ENCODE results near the gene IQCF6. TPM values are rescaled to one million over a fixed set of nuclear protein-coding genes. Genes with fewer than 3 reads are reported as not detected.
"Not testable (repeated sequence)": the region's sequence is repeated elsewhere in the genome, so short reads cannot be mapped to it uniquely, and the experiment has no call there.

The IQCF6 gene
- total RNA-seq, 4 donors from 2014 or later: not detected

DNA sequence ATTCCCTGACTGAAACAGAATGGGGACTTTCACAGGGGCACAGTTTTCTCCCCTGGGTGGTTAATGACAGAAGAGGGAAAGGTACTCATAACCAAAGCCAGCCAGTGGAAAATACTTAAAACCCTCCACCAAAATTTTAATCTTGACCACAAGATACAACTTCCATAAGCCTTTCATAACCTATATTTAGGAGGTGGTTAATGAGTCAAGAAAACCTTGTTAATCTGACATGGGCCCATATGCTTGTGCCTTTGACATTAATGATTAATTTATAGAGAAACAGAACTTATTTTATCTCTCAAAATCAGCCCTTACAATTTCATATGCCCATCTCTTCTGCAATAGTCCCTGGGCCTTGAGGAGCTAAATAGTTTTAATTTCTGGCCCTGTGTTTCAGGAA is 31.2 kb downstream of the IQCF6 start:
- no peak for TF ChIP-seq POLR2A (IDR thresholded peaks at IDR 0.05)
- TF ChIP-seq, protein P1, sequence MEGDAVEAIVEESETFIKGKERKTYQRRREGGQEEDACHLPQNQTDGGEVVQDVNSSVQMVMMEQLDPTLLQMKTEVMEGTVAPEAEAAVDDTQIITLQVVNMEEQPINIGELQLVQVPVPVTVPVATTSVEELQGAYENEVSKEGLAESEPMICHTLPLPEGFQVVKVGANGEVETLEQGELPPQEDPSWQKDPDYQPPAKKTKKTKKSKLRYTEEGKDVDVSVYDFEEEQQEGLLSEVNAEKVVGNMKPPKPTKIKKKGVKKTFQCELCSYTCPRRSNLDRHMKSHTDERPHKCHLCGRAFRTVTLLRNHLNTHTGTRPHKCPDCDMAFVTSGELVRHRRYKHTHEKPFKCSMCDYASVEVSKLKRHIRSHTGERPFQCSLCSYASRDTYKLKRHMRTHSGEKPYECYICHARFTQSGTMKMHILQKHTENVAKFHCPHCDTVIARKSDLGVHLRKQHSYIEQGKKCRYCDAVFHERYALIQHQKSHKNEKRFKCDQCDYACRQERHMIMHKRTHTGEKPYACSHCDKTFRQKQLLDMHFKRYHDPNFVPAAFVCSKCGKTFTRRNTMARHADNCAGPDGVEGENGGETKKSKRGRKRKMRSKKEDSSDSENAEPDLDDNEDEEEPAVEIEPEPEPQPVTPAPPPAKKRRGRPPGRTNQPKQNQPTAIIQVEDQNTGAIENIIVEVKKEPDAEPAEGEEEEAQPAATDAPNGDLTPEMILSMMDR (IDR thresholded peaks at IDR 0.05): no peak
- H3K4me3 ChIP-seq (ENCODE audit: low read depth, poor library complexity, severe bottlenecking): no peak overlapping the region
- no peak for DNase-seq (ENCODE audit: low spot score in 2 of 2)
- intact Hi-C loops (cut with DNase I; ENCODE audit: low total_unique reads): no loop called here

DNA sequence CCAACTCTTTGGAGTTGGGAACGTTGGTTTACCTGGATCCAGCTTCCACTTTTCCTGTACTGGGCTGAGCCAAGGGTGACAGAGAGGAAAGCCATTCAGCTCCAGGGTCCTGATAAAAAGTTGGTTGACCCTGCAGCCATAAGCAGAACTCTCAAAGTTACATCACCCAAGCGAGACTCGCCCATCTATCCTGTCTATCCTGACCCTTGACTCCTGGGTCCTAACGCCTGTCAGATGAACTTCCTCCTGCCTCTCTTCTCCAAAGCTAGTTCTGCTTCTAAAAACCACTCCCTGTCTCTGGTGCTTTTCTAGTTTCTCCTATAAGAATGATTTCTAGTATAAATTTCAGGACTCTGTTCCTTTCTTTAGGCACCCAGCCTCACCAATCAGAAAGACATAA is 36.1 kb downstream of the IQCF6 start:
- DNase-seq (ENCODE audit: low spot score in 2 of 2); intact Hi-C loops (cut with DNase I; ENCODE audit: low total_unique reads); H3K4me3 ChIP-seq (ENCODE audit: low read depth, poor library complexity, severe bottlenecking): not testable (repeated sequence)
- WGBS, 2 donors: 48 to 53% methylated on average over 4 of the region's 4 CpGs

DNA sequence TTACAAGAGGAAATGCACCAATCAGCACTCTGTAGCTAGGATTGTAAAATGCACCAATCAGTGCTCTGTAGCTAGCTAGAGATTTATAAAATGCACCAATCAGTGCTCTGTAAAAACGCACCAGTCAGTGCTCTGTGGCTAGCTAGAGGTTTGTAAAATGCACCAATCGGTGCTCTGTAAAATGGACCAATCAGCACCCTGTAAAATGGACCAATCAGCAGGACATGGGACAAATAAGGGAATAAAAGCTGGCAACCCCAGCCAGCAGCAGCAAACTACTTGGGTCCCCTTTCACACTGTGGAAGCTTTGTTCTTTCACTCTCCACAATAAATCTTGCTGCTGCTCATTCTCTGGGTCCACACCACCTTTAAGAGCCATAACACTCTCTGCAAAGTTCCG is 36.7 kb downstream of the IQCF6 start:
- DNase-seq (ENCODE audit: low spot score in 2 of 2); intact Hi-C loops (cut with DNase I; ENCODE audit: low total_unique reads); H3K4me3 ChIP-seq (ENCODE audit: low read depth, poor library complexity, severe bottlenecking): not testable (repeated sequence)
- 85 to 86% methylated on average over 3 of the region's 3 CpGs for WGBS, 2 donors

DNA sequence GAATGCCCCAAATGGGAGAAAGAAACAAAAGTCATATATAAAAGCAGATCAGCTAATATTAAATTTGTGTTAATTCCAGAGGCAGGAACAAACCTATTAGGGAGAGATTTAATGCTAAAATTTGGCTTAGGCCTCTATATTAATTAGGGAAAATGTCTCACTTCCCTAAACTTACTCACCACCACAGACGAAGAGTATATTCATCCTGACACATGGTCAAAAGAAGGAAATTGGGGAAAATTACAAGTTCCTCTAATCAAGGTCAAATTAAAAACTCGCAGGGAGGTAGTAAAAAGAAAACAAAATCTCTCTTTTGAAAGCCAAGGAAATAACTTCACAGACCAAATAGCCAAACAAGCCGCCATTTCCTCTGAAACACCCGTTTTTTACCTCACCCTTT is 39.9 kb downstream of the IQCF6 start:
- no peak overlapping the region for H3K4me3 ChIP-seq (ENCODE audit: low read depth, poor library complexity, severe bottlenecking)
- intact Hi-C loops (cut with DNase I; ENCODE audit: low total_unique reads): no loop called here
- TF ChIP-seq, protein P1 (IDR thresholded peaks at IDR 0.05): no peak
- TF ChIP-seq POLR2A (IDR thresholded peaks at IDR 0.05): no peak
- DNase-seq (ENCODE audit: low spot score in 2 of 2): no peak
- 54 to 59% methylated on average over 4 of the region's 4 CpGs for WGBS, 2 donors

DNA sequence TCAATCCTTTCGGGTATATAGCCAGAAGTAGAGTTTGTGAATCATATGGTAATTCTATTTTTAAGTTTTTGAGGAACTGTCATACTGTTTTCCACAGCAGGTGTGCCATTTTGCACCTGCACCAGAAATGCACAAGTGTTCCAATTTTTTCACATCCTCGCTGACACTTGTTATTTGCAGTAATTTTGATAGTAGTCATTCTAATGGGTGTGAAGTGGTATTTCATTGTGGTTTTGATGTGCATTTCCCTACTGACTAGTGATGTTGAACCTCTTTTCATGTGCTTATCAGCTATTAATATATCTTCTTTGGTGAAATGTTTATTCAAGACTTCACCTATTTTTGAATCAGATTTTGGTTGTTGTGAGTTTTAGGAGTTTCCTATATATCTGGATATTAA is 43.1 kb downstream of the IQCF6 start:
- DNase-seq (ENCODE audit: low spot score in 2 of 2): no peak
- TF ChIP-seq, protein P1 (IDR thresholded peaks at IDR 0.05): no peak
- TF ChIP-seq POLR2A (IDR thresholded peaks at IDR 0.05): no peak
- intact Hi-C loops (cut with DNase I; ENCODE audit: low total_unique reads): no loop called here
- 68 to 76% methylated on average over 2 of the region's 2 CpGs for WGBS, 2 donors
- H3K4me3 ChIP-seq (ENCODE audit: low read depth, poor library complexity, severe bottlenecking): no peak overlapping the region

DNA sequence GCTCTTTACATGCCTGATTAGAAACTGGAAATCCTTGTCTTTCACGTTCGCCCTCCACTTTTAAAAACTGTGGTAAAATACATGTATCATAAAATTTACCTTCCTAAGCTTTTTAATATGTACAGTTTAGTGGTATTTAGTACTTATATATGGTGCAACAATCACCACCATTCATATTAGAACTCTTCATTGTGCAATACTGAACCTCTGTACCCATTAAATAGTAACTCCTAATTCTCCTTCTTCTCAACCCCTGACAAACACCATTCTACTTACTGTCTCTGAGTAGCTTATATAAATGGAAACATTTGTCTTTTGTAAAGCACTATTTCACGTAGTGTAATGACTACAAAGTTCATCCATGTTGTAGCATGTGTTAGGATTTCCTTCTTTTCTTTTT is 44.0 kb downstream of the IQCF6 start:
- WGBS, 2 donors: 49 to 63% methylated on average over 3 of the region's 3 CpGs
- TF ChIP-seq, protein P1 (IDR thresholded peaks at IDR 0.05): no peak
- no peak for TF ChIP-seq POLR2A (IDR thresholded peaks at IDR 0.05)
- no peak overlapping the region for H3K4me3 ChIP-seq (ENCODE audit: low read depth, poor library complexity, severe bottlenecking)
- no peak for DNase-seq (ENCODE audit: low spot score in 2 of 2)
- intact Hi-C loops (cut with DNase I; ENCODE audit: low total_unique reads): no loop called here

DNA sequence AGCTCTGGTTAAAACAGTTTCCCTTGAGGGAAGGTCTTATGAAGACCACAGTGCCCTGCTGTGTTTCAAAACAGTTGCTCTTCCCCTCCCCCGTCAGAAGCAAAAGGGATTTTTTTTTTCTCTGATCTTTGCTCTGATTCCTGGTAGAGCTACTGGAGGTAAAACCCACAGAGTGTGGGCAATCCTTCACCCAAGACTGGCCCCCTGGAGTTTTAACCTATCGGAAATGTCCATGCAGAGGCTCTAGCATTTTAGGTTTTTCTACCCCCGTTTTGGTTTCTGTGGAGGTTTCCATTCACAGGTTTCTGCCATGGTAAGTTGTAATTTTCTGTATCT is 44.5 kb downstream of the IQCF6 start:
- TF ChIP-seq, protein P1 (IDR thresholded peaks at IDR 0.05): no peak
- no peak for TF ChIP-seq POLR2A (IDR thresholded peaks at IDR 0.05)
- H3K4me3 ChIP-seq (ENCODE audit: low read depth, poor library complexity, severe bottlenecking): no peak overlapping the region
- 49 to 60% methylated on average over 3 of the region's 3 CpGs for WGBS, 2 donors
- no peak for DNase-seq (ENCODE audit: low spot score in 2 of 2)
- intact Hi-C loops (cut with DNase I; ENCODE audit: low total_unique reads): no loop called here
